Bronchial epithelial cell (primary cell): ENCODE results near the gene CD83. TPM values are rescaled to one million over a fixed set of nuclear protein-coding genes. Genes with fewer than 3 reads are reported as not detected.

Source experiments
- DNase-seq: peaks from one replicate; pipeline ENCODE4 v3.0.0-alpha.2; 2010; ENCODE audit warnings: low read depth
- FAIRE-seq: peaks from 2 replicates; lab custom pipeline; 2011; peaks lifted over from hg19 to GRCh38; lab: Jason Lieb, UNC
- H3K27me3 ChIP-seq: 2 replicates; pipeline ENCODE4 v1.5.1; 2011; ENCODE audit warnings: low read length; ENCODE audit not compliant: control insufficient read depth, insufficient read depth
- H3K36me3 ChIP-seq: 2 replicates; pipeline ENCODE4 v1.5.1; 2011; ENCODE audit warnings: low read length; ENCODE audit not compliant: control insufficient read depth, insufficient read depth
- H3K4me3 ChIP-seq: 2 replicates; pipeline ENCODE4 v1.5.1; 2011; ENCODE audit warnings: mild to moderate bottlenecking, low read depth, low read length, control low read depth
- total RNA-seq: library from RNA; depleted of rRNA; stranded (reverse); fragments of >200 nt; gene quantifications from 2 replicates; pipeline ENCODE4 v1.2.1, GENCODE V29; 2014
- TF ChIP-seq, protein P1 (sequence below): IDR thresholded peaks from 2 replicates; pipeline ENCODE4 v1.5.1; 2011; ENCODE audit warnings: mild to moderate bottlenecking, moderate library complexity, low read length, control low read depth, inconsistent platforms; ENCODE audit not compliant: insufficient read depth, severe bottlenecking

Gene CD83
- total RNA-seq, 1 donor from 2014 or later, result 0.53 TPM

DNA sequence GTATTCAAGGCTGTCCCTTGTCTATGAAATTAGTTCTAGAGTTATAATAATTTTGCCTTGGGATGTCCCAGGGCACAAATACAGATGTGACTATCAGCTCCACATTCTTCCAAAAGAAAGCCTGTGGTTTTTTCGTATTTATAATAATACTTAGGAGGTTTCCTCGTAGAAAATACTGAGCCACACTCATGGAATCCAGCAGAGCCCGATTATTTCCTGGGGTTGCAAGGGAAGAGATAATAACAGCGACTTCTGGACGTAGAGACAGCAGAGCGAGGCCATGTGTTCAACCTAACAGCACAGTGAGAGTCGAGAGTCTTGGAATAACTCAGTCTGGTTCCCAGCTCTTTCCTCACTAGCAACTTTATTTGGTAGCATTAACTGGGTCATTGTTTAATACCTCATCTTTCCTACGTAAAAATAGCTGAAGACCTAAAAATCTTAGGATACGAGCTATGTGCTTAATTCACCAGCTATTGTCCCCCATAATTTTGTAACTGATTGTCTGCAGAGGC is 21.2 kb downstream of the CD83 start:
- TF ChIP-seq, protein P1, sequence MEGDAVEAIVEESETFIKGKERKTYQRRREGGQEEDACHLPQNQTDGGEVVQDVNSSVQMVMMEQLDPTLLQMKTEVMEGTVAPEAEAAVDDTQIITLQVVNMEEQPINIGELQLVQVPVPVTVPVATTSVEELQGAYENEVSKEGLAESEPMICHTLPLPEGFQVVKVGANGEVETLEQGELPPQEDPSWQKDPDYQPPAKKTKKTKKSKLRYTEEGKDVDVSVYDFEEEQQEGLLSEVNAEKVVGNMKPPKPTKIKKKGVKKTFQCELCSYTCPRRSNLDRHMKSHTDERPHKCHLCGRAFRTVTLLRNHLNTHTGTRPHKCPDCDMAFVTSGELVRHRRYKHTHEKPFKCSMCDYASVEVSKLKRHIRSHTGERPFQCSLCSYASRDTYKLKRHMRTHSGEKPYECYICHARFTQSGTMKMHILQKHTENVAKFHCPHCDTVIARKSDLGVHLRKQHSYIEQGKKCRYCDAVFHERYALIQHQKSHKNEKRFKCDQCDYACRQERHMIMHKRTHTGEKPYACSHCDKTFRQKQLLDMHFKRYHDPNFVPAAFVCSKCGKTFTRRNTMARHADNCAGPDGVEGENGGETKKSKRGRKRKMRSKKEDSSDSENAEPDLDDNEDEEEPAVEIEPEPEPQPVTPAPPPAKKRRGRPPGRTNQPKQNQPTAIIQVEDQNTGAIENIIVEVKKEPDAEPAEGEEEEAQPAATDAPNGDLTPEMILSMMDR, result no peak
- no peaks in the 10 kb centered on the region for H3K27me3 ChIP-seq
- no peak overlapping the region for H3K4me3 ChIP-seq
- FAIRE-seq, result no peak
- DNase-seq, result no peak
- H3K36me3 ChIP-seq, result no peaks in the 10 kb centered on the region

DNA sequence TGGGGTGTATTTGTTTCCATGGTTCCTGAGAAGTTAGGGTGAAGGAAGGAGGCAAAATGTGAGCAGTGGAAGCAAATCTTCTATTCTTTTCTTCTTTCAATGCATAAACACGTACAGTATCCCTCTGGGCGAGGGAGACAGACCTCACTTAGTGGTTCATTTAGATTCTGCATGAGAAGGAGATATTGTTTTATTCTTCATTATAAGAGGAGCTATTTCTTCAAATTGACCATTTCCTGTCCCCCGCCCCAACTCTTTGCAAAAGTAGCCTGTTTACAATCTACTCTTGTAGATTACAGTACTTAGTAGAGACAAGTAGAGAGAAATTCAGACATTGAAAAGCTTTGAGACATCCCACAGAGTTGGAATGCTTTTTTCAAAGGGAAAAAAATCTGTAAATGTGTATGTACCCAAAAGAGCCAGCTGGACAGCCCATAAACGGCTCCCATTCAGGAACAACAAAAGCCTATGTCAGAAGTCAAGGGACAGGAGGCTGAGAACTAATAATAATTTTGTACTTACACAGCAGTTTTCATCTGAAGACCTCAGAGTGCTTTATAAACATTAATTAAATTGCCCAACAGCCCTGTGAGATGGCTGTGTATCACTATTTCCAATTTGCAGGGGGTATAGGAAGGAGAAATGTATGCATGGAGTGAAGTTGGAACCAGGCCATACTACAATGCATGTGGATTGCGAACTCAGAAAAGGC is 23.9 kb downstream of the CD83 start:
- no peak for FAIRE-seq
- TF ChIP-seq, protein P1, result no peak
- Histone ChIP-seq H3K27me3 (peaks cover 7% of the 10 kb centered on the region), H3K4me3 (no peak overlapping the region), H3K36me3 (no peaks in the 10 kb centered on the region)
- DNase-seq, result no peak

DNA sequence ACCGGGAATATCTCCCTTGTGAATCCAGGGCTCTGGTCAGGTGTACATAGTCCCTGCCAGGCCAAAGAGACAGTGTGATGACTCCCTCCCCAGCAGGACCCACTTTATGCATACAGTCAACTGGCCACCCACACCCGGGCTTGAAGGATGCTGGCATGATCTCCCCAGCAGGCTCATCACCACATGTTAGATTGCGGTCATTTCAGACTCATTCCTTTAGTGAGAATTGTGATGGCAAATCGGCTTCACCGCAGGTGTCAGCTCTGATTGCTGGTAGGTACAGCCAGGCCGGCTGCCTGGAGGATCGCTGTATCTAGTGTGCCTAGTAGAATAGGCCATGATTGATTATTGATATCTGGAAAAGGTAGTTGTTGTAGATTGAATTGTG is 24.5 kb downstream of the CD83 start:
- no peak for DNase-seq
- FAIRE-seq, result no peak
- TF ChIP-seq, protein P1, result no peak
- no peaks in the 10 kb centered on the region for H3K36me3 ChIP-seq
- peaks cover 8% of the 10 kb centered on the region for H3K27me3 ChIP-seq
- H3K4me3 ChIP-seq, result no peak overlapping the region

DNA sequence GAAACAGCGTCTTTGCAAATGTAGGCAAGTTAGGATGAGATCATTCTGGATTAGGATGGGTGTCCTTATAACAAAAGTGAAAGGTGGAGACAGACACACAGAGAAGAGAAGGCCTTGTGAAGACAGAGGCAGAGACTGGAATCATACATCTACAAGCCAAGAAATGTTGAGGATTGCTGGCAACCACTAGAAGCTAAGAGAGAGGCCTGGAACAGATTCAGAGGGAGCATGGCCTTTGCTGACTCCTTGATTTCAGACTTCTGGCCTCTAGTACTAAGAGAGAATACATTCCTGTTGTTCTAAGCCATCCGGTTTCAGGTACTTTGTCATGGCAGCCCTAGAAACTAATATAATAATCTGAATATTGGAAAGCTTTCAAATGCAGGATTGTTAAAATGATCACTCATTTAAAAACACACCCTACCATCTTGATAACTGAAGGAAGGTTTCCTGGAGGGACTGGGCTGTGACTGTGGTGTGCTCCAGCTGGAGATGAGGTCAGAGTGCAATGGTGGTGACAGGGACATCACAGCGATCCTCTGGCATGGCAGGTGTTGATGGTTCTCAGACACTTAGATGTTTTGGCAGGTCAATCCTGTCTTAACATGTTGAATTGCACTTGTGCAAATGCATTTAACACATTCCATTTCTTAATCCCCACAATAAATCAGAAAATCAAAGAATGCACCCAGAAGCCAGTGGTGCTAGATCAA is 25.1 kb downstream of the CD83 start:
- TF ChIP-seq, protein P1, result no peak
- Histone ChIP-seq H3K36me3 (no peaks in the 10 kb centered on the region), H3K4me3 (no peak overlapping the region), H3K27me3 (peaks cover 8% of the 10 kb centered on the region)
- DNase-seq (no peak), FAIRE-seq (peak; percentile 64)

DNA sequence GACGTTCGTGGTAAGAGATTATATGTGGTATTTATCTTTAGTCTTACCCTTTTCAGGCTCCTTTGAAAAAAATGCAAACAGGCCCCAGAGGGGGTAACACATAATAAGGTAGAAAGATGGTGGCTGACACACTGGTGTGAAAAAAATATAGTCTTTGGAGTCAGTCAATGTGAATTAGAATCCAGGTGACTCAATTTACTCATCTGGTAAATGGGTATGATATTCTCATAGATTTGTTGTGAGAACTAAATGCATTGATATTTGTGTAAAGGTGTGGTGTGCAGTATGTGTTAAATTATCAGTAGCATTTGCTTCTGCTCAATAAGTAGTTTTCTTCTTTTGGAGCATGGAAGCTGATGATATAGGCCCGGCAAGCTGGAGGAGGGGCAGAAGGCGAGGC is 25.7 kb downstream of the CD83 start:
- no peak for DNase-seq
- H3K4me3 ChIP-seq, result no peak overlapping the region
- H3K27me3 ChIP-seq, result peaks cover 8% of the 10 kb centered on the region
- no peak for FAIRE-seq
- no peaks in the 10 kb centered on the region for H3K36me3 ChIP-seq
- TF ChIP-seq, protein P1, result no peak
